HepG2 (cell line): ENCODE data around the gene INF2. TPM values are rescaled to one million over a fixed set of nuclear protein-coding genes. Genes with fewer than 3 reads are reported as not detected.

ENCODE experiments used
- ARID2 ChIP-seq: sonication (generic); formaldehyde crosslinking; IDR thresholded peaks from 2 replicates; pipeline ENCODE4 v1.8.1; 2022; ENCODE audit warnings: mild to moderate bottlenecking, missing genetic modification reagents, borderline replicate concordance
- HDAC1 ChIP-seq: sonication (generic); formaldehyde crosslinking; IDR thresholded peaks from 2 replicates; pipeline ENCODE4 v1.5.1; 2020; ENCODE audit warnings: mild to moderate bottlenecking, missing genetic modification reagents
- KLF9 ChIP-seq: IDR thresholded peaks from 2 replicates; pipeline ENCODE4 v1.6.1; 2016; ENCODE audit warnings: low read depth
- MED13 ChIP-seq: sonication (generic); formaldehyde crosslinking; IDR thresholded peaks from 2 replicates; pipeline ENCODE4 v1.5.0; 2020; ENCODE audit warnings: missing genetic modification reagents
- MIER3 ChIP-seq: IDR thresholded peaks from 2 replicates; pipeline ENCODE4 v1.6.1; 2016; ENCODE audit warnings: missing compliant biosample characterization, borderline replicate concordance
- RERE ChIP-seq: IDR thresholded peaks from 2 replicates; pipeline ENCODE4 v1.6.1; 2016; ENCODE audit warnings: low read depth, missing genetic modification reagents, missing compliant biosample characterization
- SNAI1 ChIP-seq: sonication (generic); formaldehyde crosslinking; IDR thresholded peaks from 2 replicates; pipeline ENCODE4 v1.5.0; 2020; ENCODE audit warnings: mild to moderate bottlenecking, missing genetic modification reagents, borderline replicate concordance
- YY1 ChIP-seq: IDR thresholded peaks from 2 replicates; pipeline ENCODE4 v1.6.1; 2011; ENCODE audit warnings: low read length, low read depth, moderate library complexity, mild to moderate bottlenecking; ENCODE audit not compliant: insufficient read depth, insufficient replicate concordance
- ZNF207 ChIP-seq: fragments of 450-650 bp; IDR thresholded peaks from 2 replicates; pipeline ENCODE4 v1.6.1; 2016; ENCODE audit warnings: antibody characterized with exemption, borderline replicate concordance
- ZNF292 ChIP-seq: sonication (generic); formaldehyde crosslinking; IDR thresholded peaks from 2 replicates; pipeline ENCODE4 v1.8.1; 2022; ENCODE audit warnings: mild to moderate bottlenecking, low read depth, missing genetic modification reagents, borderline replicate concordance
- ZNF382 ChIP-seq: sonication (generic); formaldehyde crosslinking; IDR thresholded peaks from 2 replicates; pipeline ENCODE4 v1.5.0; 2020; ENCODE audit warnings: missing genetic modification reagents, mild to moderate bottlenecking, borderline replicate concordance
- ZNF607 ChIP-seq: sonication (generic); formaldehyde crosslinking; IDR thresholded peaks from 2 replicates; pipeline ENCODE4 v1.5.1; 2020; ENCODE audit warnings: missing genetic modification reagents, mild to moderate bottlenecking, borderline replicate concordance
- ZNF646 ChIP-seq: sonication (generic); formaldehyde crosslinking; IDR thresholded peaks from 2 replicates; pipeline ENCODE4 v1.9.0; 2021; ENCODE audit warnings: mild to moderate bottlenecking, missing genetic modification reagents
- polyA plus RNA-seq, 8 experiments: library from polyadenylated mRNA; depleted of rRNA in 3 of 8; stranded (reverse) in 7 of 8; unstranded in 1 of 8; fragments of >200 nt; fragmentation: Illumina TruSeq in 4 of 8; extraction: Trizol in 4 of 8; gene quantifications; 2 replicates each; pipeline versions ENCODE4 v1.2.1 to v1.2.3, GENCODE V29; 2011 to 2016; ENCODE audit warnings: low read depth in 4 of 8, missing spikeins in 1 of 8, mixed read lengths in 1 of 8; ENCODE audit not compliant: insufficient read depth in 1 of 8
- total RNA-seq, 5 experiments: library from RNA; depleted of rRNA; stranded (reverse); fragments of >200 nt; fragmentation: Illumina TruSeq; extraction: Trizol; gene quantifications; 2 replicates each; pipeline ENCODE4 v1.2.3, GENCODE V29; 2016; ENCODE audit warnings: low read depth in 1 of 5
- TF ChIP-seq, protein P1 (sequence below): sonication (generic); formaldehyde crosslinking; IDR thresholded peaks from 2 replicates; pipeline ENCODE4 v1.9.0; 2022; ENCODE audit warnings: low read depth, missing genetic modification reagents

Gene INF2
- total and polyA plus RNA-seq, 2 of the 13 experiments (the other 11 are each of a cell fraction or from before 2014, with no cell fraction given), result 16.4 to 26.4 TPM

- no peak for TF ChIP-seq ZNF382 (CRISPR knock-in tag)
- TF ChIP-seq ZNF646 (CRISPR knock-in tag), result no peak
- no peak for TF ChIP-seq SNAI1
- peak; percentile 95 for TF ChIP-seq HDAC1 (CRISPR knock-in tag)
- TF ChIP-seq MIER3 (CRISPR knock-in tag), result peak; percentile 67; the same call in 1 of the 2 replicates
- TF ChIP-seq MED13, result peak; percentile 65; the same call in 1 of the 2 replicates
- TF ChIP-seq, protein P1, sequence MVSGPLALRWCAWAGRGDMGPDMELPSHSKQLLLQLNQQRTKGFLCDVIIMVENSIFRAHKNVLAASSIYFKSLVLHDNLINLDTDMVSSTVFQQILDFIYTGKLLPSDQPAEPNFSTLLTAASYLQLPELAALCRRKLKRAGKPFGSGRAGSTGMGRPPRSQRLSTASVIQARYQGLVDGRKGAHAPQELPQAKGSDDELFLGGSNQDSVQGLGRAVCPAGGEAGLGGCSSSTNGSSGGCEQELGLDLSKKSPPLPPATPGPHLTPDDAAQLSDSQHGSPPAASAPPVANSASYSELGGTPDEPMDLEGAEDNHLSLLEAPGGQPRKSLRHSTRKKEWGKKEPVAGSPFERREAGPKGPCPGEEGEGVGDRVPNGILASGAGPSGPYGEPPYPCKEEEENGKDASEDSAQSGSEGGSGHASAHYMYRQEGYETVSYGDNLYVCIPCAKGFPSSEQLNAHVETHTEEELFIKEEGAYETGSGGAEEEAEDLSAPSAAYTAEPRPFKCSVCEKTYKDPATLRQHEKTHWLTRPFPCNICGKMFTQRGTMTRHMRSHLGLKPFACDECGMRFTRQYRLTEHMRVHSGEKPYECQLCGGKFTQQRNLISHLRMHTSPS (CRISPR knock-in tag), result 0 out of 2 replicates have a peak, but pooled peaks have one; percentile 35
- no peak for TF ChIP-seq RERE (CRISPR knock-in tag)
- TF ChIP-seq YY1, result peak; percentile 86
- peak; percentile 22; the same call in 1 of the 2 replicates for TF ChIP-seq ZNF607 (CRISPR knock-in tag)
- no peak for TF ChIP-seq ZNF292 (CRISPR knock-in tag)
- TF ChIP-seq ZNF207, result no peak
- no peak for TF ChIP-seq KLF9
- TF ChIP-seq ARID2 (CRISPR knock-in tag), result peak; percentile 28; the same call in 1 of the 2 replicates
These were observed 63.5 kb downstream of the INF2 start, which contains the start of gene SIVA1 (continued) for GRCh38 chr14:104752735-104753527.
